GM19395 (cell line): ENCODE measurements around the gene AUTS2.

Source experiments
- ATAC-seq: cut with Tn5 transposase; IDR thresholded peaks from one replicate; pipeline ENCODE4 v1.9.1; 2021; ENCODE audit warnings: mild to moderate bottlenecking, moderate library complexity; ENCODE audit not compliant: unreplicated experiment

Gene AUTS2

GRCh38 chr7:70384891-70385290 is 786.6 kb downstream of the AUTS2 start:
- ATAC-seq: no peak

GRCh38 chr7:70387217-70387616 is 788.9 kb downstream of the AUTS2 start:
- ATAC-seq: no peak

GRCh38 chr7:70389531-70390151 is 791.4 kb downstream of the AUTS2 start:
- no peak for ATAC-seq

GRCh38 chr7:70390251-70390650 is 792.0 kb downstream of the AUTS2 start:
- ATAC-seq: no peak

- ATAC-seq: no peak
Observed at GRCh38 chr7:70392256-70392876, 794.1 kb downstream of the AUTS2 start.

- ATAC-seq: no peak
Observed at GRCh38 chr7:70392877-70393435, 794.7 kb downstream of the AUTS2 start.

- no peak for ATAC-seq
Observed at GRCh38 chr7:70393956-70394355, 795.7 kb downstream of the AUTS2 start.

GRCh38 chr7:70400829-70401380 is 802.6 kb downstream of the AUTS2 start:
- ATAC-seq: no peak

GRCh38 chr7:70402069-70402468 is 803.8 kb downstream of the AUTS2 start:
- ATAC-seq: no peak

GRCh38 chr7:70405241-70405640 is 807.0 kb downstream of the AUTS2 start:
- ATAC-seq: no peak

GRCh38 chr7:70406186-70406949 is 808.1 kb downstream of the AUTS2 start:
- no peak for ATAC-seq

- ATAC-seq: no peak
Observed at GRCh38 chr7:70406950-70407209, 808.6 kb downstream of the AUTS2 start.

GRCh38 chr7:70408477-70408876 is 810.2 kb downstream of the AUTS2 start:
- no peak for ATAC-seq

- ATAC-seq: no peak
Observed at GRCh38 chr7:70408891-70409290, 810.6 kb downstream of the AUTS2 start.

GRCh38 chr7:70410134-70410750 is 812.0 kb downstream of the AUTS2 start:
- no peak for ATAC-seq

GRCh38 chr7:70414368-70414767 is 816.1 kb downstream of the AUTS2 start:
- ATAC-seq: no peak

GRCh38 chr7:70415179-70415972 is 817.1 kb downstream of the AUTS2 start:
- peak; percentile 72 for ATAC-seq

- peak; percentile 36 for ATAC-seq
Observed at GRCh38 chr7:70416347-70416985, 818.2 kb downstream of the AUTS2 start.

GRCh38 chr7:70416986-70417655 is 818.8 kb downstream of the AUTS2 start:
- no peak for ATAC-seq
